Tibial nerve (tissue), 4 donors: Measurements from ENCODE around the gene VTCN1. TPM values are rescaled to one million over a fixed set of nuclear protein-coding genes. Genes with fewer than 3 reads are reported as not detected.

Experiments used
- DNase-seq, 2 donors: peaks; one replicate each; pipeline ENCODE4 v3.0.0-alpha.2; 2019; ENCODE audit warnings: low spot score in 2 of 2
- H3K27ac ChIP-seq, 4 donors: fragments of 200-600 bp; sonication (generic) in 3 of 4; one replicate each; pipeline ENCODE4 v1.5.1; 2017 to 2019; ENCODE audit warnings: mild to moderate bottlenecking in 1 of 4
- H3K27me3 ChIP-seq, 2 donors: fragments of 200-600 bp; sonication (generic) in 1 of 2; one replicate each; pipeline versions ENCODE4 v1.5.1 to v1.6.0; 2017 to 2019
- H3K36me3 ChIP-seq, 3 donors: fragments of 200-600 bp; sonication (generic); one replicate each; pipeline ENCODE4 v1.5.1; 2018 to 2019
- H3K4me1 ChIP-seq, 4 donors: fragments of 200-600 bp; sonication (generic) in 3 of 4; one replicate each; pipeline ENCODE4 v1.5.1; 2017 to 2019
- H3K4me3 ChIP-seq, 4 donors: fragments of 200-600 bp; sonication (generic) in 3 of 4; one replicate each; pipeline ENCODE4 v1.5.1; 2017 to 2019; ENCODE audit warnings: mild to moderate bottlenecking in 1 of 4, moderate library complexity in 1 of 4
- H3K9me3 ChIP-seq, 4 donors: fragments of 200-600 bp; sonication (generic) in 3 of 4; one replicate each; pipeline ENCODE4 v1.5.1; 2017 to 2019
- CTCF ChIP-seq, 5 experiments: fragments of 200-600 bp in 3 of 5; fragments of 450-650 bp in 2 of 5; sonication (generic) in 3 of 5; IDR thresholded peaks; one replicate each; pipeline ENCODE4 v1.5.1; 2016 to 2019; ENCODE audit warnings: antibody characterized with exemption in 5 of 5, mild to moderate bottlenecking in 3 of 5, moderate library complexity in 2 of 5
- EP300 ChIP-seq, 2 donors: sonication (generic); formaldehyde crosslinking; IDR thresholded peaks; one replicate each; pipeline ENCODE4 v1.6.1; 2017; ENCODE audit warnings: antibody characterized with exemption in 2 of 2, mild to moderate bottlenecking in 1 of 2
- POLR2A ChIP-seq, 2 donors: fragments of 450-650 bp; IDR thresholded peaks; one replicate each; pipeline ENCODE4 v1.6.1; 2017; ENCODE audit warnings: antibody characterized with exemption in 2 of 2, mild to moderate bottlenecking in 2 of 2, moderate library complexity in 2 of 2
- WGBS, 2 donors: methylation state at CpG; one replicate each; pipeline ENCODE4 v1.1.5; 2018; 5-methylcytosine and 5-hydroxymethylcytosine counted together
- total RNA-seq, 4 donors: library from RNA; depleted of rRNA; stranded (reverse); fragments of >200 nt; gene quantifications; one replicate each; pipeline ENCODE4 v1.1.0, GENCODE V29; 2016

VTCN1 gene
- total RNA-seq, 4 donors from 2014 or later: not detected

- Histone ChIP-seq H3K36me3 (no peaks in the 10 kb centered on the region), H3K27ac (no peak overlapping the region), H3K27me3 (no peaks in the 10 kb centered on the region), H3K9me3 (no peaks in the 10 kb centered on the region), H3K4me3 (no peak overlapping the region), H3K4me1 (no peaks in the 10 kb centered on the region)
- TF ChIP-seq EP300 (IDR thresholded peaks at IDR 0.05): no peak
- no peak for TF ChIP-seq CTCF (IDR thresholded peaks at IDR 0.05)
- TF ChIP-seq POLR2A (IDR thresholded peaks at IDR 0.05): no peak
- 40 to 56% methylated on average over 2 of the region's 2 CpGs for WGBS, 2 donors
- no peak for DNase-seq
These were observed 74.0 kb downstream of the VTCN1 start for GRCh38 chr1:117136749-117137148.

GRCh38 chr1:117135329-117135728 is 75.4 kb downstream of the VTCN1 start:
- Histone ChIP-seq H3K27ac (no peak overlapping the region), H3K9me3 (no peaks in the 10 kb centered on the region), H3K36me3 (no peaks in the 10 kb centered on the region), H3K4me3 (no peak overlapping the region), H3K4me1 (no peaks in the 10 kb centered on the region), H3K27me3 (no peaks in the 10 kb centered on the region)
- DNase-seq: no peak
- TF ChIP-seq EP300 (IDR thresholded peaks at IDR 0.05) (no peak), CTCF (IDR thresholded peaks at IDR 0.05) (no peak), POLR2A (IDR thresholded peaks at IDR 0.05) (no peak)
- WGBS, 2 donors: 71 to 80% methylated on average over 2 of the region's 2 CpGs

- no peak for DNase-seq
- H3K4me1 ChIP-seq: peaks cover 0 to 8% (median 2%) of the 10 kb centered on the region in 4 donors
- no peak overlapping the region for H3K27ac ChIP-seq
- no peaks in the 10 kb centered on the region for H3K27me3 ChIP-seq
- TF ChIP-seq CTCF (IDR thresholded peaks at IDR 0.05): no peak
- no peak for TF ChIP-seq EP300 (IDR thresholded peaks at IDR 0.05)
- no peak for TF ChIP-seq POLR2A (IDR thresholded peaks at IDR 0.05)
- WGBS, 2 donors: 92% methylated on average over 4 of the region's 4 CpGs
- H3K36me3 ChIP-seq: no peaks in the 10 kb centered on the region
- H3K9me3 ChIP-seq: no peaks in the 10 kb centered on the region
- H3K4me3 ChIP-seq: no peak overlapping the region
These were observed 80.2 kb downstream of the VTCN1 start for GRCh38 chr1:117130526-117130925.

- TF ChIP-seq CTCF (IDR thresholded peaks at IDR 0.05) (peak in 4 of 5 experiments; percentile 41 to 56 (median 48)), EP300 (IDR thresholded peaks at IDR 0.05) (no peak)
- H3K4me1 ChIP-seq: peaks cover 0 to 8% (median 2%) of the 10 kb centered on the region in 4 donors
- H3K27me3 ChIP-seq: no peaks in the 10 kb centered on the region
These were observed 82.2 kb downstream of the VTCN1 start for GRCh38 chr1:117128323-117129079.

GRCh38 chr1:117127795-117128194 is 82.9 kb downstream of the VTCN1 start:
- Histone ChIP-seq H3K4me3 (no peak overlapping the region), H3K4me1 (peaks cover 0 to 8% (median 2%) of the 10 kb centered on the region in 4 donors), H3K9me3 (no peaks in the 10 kb centered on the region), H3K36me3 (no peaks in the 10 kb centered on the region), H3K27ac (peak overlapping the region in 1 of 4 donors; percentile 32), H3K27me3 (no peaks in the 10 kb centered on the region)
- TF ChIP-seq EP300 (IDR thresholded peaks at IDR 0.05) (no peak), CTCF (IDR thresholded peaks at IDR 0.05) (no peak), POLR2A (IDR thresholded peaks at IDR 0.05) (no peak)
- no peak for DNase-seq

More at GRCh38 chr1:117128323-117129079, 82.2 kb downstream of the VTCN1 start:
- no peak for DNase-seq
- H3K4me3 ChIP-seq: no peak overlapping the region
- no peaks in the 10 kb centered on the region for H3K9me3 ChIP-seq
- WGBS, 2 donors: 18 to 19% methylated on average over 5 of the region's 5 CpGs
- H3K27ac ChIP-seq: peak overlapping the region in 2 of 4 donors; percentile 32 to 39
- no peaks in the 10 kb centered on the region for H3K36me3 ChIP-seq
